ENCODE measurements around the gene SELENBP1.

GRCh38 chr1:151362308-151363155 is 10.0 kb downstream of the SELENBP1 start:
- TF ChIP-seq POLR2AphosphoS5 (IDR thresholded peaks at IDR 0.05) (no peak), POLR2A (IDR thresholded peaks at IDR 0.05) (no peak)
- TF ChIP-seq, protein P1, sequence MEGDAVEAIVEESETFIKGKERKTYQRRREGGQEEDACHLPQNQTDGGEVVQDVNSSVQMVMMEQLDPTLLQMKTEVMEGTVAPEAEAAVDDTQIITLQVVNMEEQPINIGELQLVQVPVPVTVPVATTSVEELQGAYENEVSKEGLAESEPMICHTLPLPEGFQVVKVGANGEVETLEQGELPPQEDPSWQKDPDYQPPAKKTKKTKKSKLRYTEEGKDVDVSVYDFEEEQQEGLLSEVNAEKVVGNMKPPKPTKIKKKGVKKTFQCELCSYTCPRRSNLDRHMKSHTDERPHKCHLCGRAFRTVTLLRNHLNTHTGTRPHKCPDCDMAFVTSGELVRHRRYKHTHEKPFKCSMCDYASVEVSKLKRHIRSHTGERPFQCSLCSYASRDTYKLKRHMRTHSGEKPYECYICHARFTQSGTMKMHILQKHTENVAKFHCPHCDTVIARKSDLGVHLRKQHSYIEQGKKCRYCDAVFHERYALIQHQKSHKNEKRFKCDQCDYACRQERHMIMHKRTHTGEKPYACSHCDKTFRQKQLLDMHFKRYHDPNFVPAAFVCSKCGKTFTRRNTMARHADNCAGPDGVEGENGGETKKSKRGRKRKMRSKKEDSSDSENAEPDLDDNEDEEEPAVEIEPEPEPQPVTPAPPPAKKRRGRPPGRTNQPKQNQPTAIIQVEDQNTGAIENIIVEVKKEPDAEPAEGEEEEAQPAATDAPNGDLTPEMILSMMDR (IDR thresholded peaks at IDR 0.05 in 8 of 11, conservative IDR thresholded peaks at IDR 0.05 in 3 of 11), result no peak

All from spleen (tissue), 7 donors.